ENCODE measurements around the gene ICAM2. TPM values are rescaled to one million over a fixed set of nuclear protein-coding genes. Genes with fewer than 3 reads are reported as not detected.
A peak's percentile ranks its signal among the peaks of the same experiment; 100 is the strongest.
"Not testable (repeated sequence)": the region's sequence is repeated elsewhere in the genome, so short reads cannot be mapped to it uniquely, and the experiment has no call there.

Gene ICAM2
- polyA plus RNA-seq, 1 of the 3 experiments (the other 2 are of a cell fraction), result 0.08 TPM

DNA sequence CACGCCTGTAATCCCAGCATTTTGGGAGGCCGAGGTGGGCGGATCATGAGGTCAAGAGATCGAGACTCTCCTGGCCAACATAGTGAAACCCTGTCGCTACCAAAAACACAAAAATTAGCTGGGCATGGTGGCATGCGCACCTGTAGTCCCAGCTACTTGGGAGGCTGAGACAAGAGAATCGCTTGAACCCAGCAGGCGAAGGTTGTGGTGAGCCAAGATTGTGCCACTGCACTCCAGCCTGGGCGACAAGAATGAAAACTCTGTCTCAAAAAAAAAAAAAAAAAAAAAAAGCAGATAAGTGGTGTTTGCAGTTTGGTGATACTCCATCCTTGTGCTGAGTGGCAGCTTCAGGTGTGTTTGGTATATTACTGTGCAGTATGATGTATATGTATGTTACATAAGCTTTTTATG lies 877 bp downstream of the ICAM2 start:
- H4K20me1 ChIP-seq (ENCODE audit: insufficient read depth); H3K79me2 ChIP-seq (ENCODE audit: insufficient read depth); H3K4me1 ChIP-seq (ENCODE audit: control insufficient read depth in 1 of 2, insufficient read depth in 2 of 2, low read depth in 1 of 2, low read length in 1 of 2); H3K27me3 ChIP-seq (ENCODE audit: insufficient read depth); H2AFZ ChIP-seq (ENCODE audit: low read depth); H3K9ac ChIP-seq; H3K4me3 ChIP-seq (ENCODE audit: low read depth in 2 of 2, low read length in 1 of 2); H3K9me3 ChIP-seq; H3K9me2 ChIP-seq; H3F3A ChIP-seq (replicated peaks; ENCODE audit: insufficient read depth); H3K27ac ChIP-seq (ENCODE audit: low read depth in 2 of 2, low read length in 1 of 2); H3K36me3 ChIP-seq (replicated peaks in 1 of 2; ENCODE audit: control insufficient read depth in 1 of 2, insufficient read depth in 2 of 2, low read length in 1 of 2); DNase-seq; H3K4me2 ChIP-seq: not testable (repeated sequence)
- WGBS (ENCODE audit: low lambda C conversion rate), result 72% methylated on average over 9 of the region's 9 CpGs
- CTCF ChIA-PET, result interaction anchor here (0.7 to 17.1 kb wide), 10 partner anchors 8 to 263 kb away, joined by 3 to 810 read pairs (median 4); partner anchors contain the start of genes ERN1 and GH1
- POLR2A ChIA-PET, result interaction anchor here (1.2 kb wide), 1 partner anchor 126 kb away, joined by 3 read pairs; no protein-coding TSS in a partner anchor

DNA sequence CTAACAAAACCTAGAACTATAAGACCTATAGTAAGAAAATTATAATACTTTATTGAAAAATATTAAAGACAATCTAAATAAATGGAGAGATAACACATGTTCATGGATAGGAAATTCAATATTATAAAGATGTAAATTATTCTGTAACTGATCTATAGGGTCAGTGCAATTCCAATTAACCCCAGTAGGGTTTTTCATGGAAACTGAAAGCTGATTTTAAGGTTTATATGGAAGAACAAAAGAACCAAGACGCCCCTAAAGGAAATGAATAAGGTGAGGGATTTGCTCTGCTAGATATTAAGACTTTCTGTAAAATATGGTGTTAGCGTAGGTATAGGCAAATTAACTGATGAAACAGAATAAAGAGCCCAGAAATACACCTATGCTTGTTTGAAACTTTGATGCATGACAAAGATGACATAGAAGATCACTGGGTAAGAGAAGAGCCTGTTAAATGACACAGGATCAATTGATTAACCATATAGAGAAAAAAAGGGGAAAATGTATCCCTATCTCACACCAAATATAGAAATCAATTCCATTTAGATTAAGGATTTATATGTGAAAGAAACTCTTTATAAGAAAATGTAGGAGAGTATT lies 3.0 kb downstream of the ICAM2 start:
- no peak overlapping the region for H3K9ac ChIP-seq
- no peaks in the 10 kb centered on the region for H3K4me1 ChIP-seq (ENCODE audit: control insufficient read depth in 1 of 2, insufficient read depth in 2 of 2, low read depth in 1 of 2, low read length in 1 of 2)
- POLR2A ChIA-PET, result no interaction called here

More for the DNA sequence above, 3.0 kb downstream of the ICAM2 start:
- Histone ChIP-seq H3K27me3 (ENCODE audit: insufficient read depth) (no peaks in the 10 kb centered on the region; the same call in 1 of the 2 replicates), H3K9me2 (no peaks in the 10 kb centered on the region), H3K79me2 (ENCODE audit: insufficient read depth) (no peaks in the 10 kb centered on the region), H3K4me2 (no peak overlapping the region), H3K9me3 (no peaks in the 10 kb centered on the region), H3K4me3 (ENCODE audit: low read depth in 2 of 2, low read length in 1 of 2) (no peak overlapping the region), H4K20me1 (ENCODE audit: insufficient read depth) (no peaks in the 10 kb centered on the region), H3F3A (replicated peaks; ENCODE audit: insufficient read depth) (no peaks in the 10 kb centered on the region), H3K27ac (ENCODE audit: low read depth in 2 of 2, low read length in 1 of 2) (no peak overlapping the region), H2AFZ (ENCODE audit: low read depth) (no peak overlapping the region), H3K36me3 (replicated peaks in 1 of 2; ENCODE audit: control insufficient read depth in 1 of 2, insufficient read depth in 2 of 2, low read length in 1 of 2) (no peaks in the 10 kb centered on the region)
- no peak for DNase-seq
- WGBS (ENCODE audit: low lambda C conversion rate), result 73% methylated on average over 2 of the region's 2 CpGs
- peak; percentile 51 for TF ChIP-seq CTCF (IDR thresholded peaks at IDR 0.05)
- TF ChIP-seq, protein P1, sequence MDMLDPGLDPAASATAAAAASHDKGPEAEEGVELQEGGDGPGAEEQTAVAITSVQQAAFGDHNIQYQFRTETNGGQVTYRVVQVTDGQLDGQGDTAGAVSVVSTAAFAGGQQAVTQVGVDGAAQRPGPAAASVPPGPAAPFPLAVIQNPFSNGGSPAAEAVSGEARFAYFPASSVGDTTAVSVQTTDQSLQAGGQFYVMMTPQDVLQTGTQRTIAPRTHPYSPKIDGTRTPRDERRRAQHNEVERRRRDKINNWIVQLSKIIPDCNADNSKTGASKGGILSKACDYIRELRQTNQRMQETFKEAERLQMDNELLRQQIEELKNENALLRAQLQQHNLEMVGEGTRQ (IDR thresholded peaks at IDR 0.05; ENCODE audit: borderline replicate concordance, low read depth, low read length), result no peak
- no peak for TF ChIP-seq RXRA (IDR thresholded peaks at IDR 0.05; ENCODE audit: borderline replicate concordance, low read depth)
- no peak for TF ChIP-seq FOXJ3 (CRISPR knock-in tag; IDR thresholded peaks at IDR 0.05)
- no peak for TF ChIP-seq TCF12 (IDR thresholded peaks at IDR 0.05)
- TF ChIP-seq GATA2 (CRISPR knock-in tag; IDR thresholded peaks at IDR 0.05), result no peak
- no peak for TF ChIP-seq NFIC (IDR thresholded peaks at IDR 0.05; ENCODE audit: borderline replicate concordance)
- no peak for TF ChIP-seq RCOR1 (IDR thresholded peaks at IDR 0.05; ENCODE audit: low read length)
- CTCF ChIA-PET, result interaction anchor here (0.6 to 17.1 kb wide), 20 partner anchors 10 to 1493 kb away, joined by 3 to 810 read pairs (median 3); partner anchors contain the start of genes CSHL1, ERN1 and GH1

Data from SK-N-SH (cell line).